SKM-1 treated with dmso at 0.1 percent for 144 hours (cell line): Measurements from ENCODE around the gene GATA2.
A peak's percentile ranks its signal among the peaks of the same experiment; 100 is the strongest.

Experiments used
- DNase-seq: peaks from one replicate; lab custom pipeline; 2025; ENCODE audit not compliant: unreplicated experiment; lab: John Stamatoyannopoulos, UW

GATA2 gene

DNA sequence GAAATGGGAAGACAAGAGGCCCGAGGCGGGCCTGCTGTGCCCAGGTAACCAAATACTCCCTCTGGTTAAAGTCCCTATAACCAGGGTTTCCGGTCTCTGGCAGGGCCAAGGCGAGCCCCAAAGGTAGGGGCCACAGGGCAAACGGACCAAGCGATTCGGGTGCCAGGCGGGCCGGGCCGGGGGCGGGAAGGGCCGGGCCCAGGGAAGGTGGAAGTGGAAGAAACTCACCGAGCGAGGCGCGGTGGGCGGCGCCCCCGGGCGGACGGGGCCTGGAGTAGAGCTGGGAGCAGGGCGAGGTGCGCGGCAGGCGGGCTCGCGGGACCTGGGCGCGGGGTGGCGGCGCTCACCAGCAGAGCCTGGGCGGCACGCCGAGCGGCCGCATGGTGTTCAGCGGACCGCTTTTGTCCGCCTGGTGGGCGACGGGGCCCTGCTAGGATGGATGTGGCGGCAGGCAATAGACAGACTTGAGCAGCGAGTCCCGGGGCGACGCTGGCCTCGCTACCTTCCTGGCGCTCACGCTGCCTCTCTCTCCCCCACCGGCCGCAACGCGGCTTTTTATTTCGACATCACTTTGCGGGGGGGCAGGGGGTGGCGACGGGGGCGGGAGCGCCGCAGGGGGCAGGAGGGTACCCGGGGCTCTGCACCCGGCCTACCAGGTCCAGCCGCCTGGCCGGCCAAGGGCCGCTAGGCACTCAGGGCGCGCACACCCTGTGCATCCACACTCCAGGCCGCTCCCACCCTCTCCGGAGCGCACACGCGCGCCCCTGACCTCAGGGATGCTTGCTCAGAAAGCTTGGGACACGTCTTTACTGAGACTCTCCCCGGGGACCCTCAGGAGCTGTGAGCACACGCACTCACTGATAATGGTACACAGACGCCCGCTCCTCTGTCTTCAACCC lies at the start of gene GATA2:
Gene GATA2, minus strand, starts transcription at position 531 of the 899 bp plus-strand sequence. CDS start 6,170 bp downstream, outside the sequence.
- no peak for DNase-seq

- no peak for DNase-seq
These were observed 48.2 kb upstream of the GATA2 start for GRCh38 chr3:128541246-128541645.

DNA sequence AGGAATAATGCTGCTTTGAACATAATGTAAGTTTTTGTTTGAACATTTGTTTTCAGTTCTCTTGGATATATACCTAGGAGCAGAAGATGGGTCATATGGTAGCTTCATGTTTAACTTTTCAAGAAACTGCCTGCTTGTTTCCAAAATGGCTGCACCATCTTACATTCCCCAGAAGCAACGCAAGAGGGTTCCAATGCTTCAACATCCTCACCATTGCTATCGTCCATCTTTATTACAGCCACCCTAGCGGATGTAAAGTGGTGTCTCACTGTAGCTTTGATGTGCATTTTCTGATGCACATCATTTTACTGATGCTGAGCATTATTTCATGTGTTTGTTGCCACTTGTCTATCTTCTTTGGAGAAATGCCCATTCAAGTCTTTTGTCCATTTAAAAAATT lies 46.4 kb upstream of the GATA2 start:
- no peak for DNase-seq

- DNase-seq: no peak
These were observed 44.2 kb upstream of the GATA2 start for GRCh38 chr3:128537091-128537703.

GRCh38 chr3:128532012-128532983 lies 39.3 kb upstream of the GATA2 start:
- peak; percentile 35 for DNase-seq

DNA sequence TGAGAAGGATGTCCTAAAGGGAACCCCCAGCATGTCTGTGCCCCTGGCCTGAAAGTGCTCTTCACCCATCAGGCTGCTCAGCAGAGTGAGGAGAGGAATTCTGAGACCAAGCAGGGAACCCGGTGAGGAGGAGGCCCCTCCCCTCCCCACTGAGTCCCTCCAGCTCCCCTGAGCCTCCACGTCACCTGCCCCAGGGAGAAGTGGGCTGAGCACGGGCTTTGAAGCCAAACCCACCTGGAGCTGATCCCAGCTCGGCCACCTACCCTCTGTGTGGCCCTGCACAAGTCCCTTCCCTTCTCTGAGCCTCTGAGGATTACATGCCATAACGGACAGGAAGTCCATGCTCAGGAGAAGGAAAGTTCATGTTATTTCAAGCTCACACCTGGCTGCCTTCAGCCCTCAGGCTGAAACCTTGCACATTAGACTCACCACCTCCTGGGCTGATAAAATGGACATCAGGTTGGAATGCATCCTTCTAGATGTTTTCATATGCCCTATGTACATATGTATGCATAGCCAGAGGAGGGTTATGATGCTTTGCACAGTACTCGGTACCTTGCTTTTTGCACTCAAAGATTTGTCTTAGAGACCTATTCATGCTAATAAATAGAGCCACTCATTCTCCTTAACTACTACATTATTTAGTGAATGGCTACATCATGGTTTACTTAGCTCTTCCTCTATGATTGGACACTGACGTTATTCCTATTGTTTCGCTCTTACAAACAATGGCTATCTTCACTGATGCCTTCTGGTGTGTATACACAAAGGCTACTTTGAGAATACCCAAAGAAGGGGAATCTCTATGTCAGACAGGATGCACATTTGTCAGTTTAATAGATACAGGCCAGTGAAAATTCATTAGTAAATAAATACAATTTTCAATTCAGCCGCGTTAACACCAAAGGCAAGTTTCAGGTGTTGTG lies 31.6 kb upstream of the GATA2 start:
- no peak for DNase-seq

DNA sequence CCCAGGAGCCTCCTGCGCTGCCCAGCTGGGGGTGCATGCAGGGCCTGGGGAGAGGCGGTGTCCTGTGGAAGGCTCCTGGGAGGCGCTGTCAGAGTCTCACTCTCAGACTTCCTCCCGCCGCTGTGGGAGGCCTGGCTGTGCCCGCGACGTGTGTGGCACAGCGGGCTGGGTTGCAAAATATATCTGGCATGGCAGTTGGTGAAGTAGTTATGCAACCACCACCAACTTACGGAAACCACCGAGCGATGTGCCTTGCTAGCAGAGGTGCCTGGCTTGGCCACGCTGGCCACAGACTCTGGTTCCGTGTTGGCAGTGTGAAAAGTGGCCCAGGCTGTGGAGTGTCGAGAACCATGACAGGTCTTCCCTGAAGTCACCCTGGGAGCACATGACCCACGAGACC lies 30.6 kb upstream of the GATA2 start:
- no peak for DNase-seq

DNA sequence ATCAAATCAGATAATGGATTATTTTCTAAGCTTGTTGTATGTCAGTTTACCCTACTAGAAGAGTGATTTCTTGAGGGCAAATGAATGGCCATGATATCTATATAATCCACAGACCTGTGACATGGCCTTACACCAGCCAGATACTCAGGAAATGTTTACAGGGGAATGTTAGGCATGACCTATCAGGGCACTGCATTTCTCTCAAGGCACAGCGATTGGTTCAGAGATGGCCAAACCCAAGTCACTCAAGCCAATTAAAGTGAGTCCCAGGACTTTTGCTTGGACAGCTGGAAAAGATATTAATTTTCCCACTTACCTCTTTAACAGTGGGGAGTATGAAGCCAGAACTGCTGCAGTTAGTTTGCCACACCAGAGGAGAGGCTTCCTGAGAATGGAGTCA lies 28.7 kb upstream of the GATA2 start:
- no peak for DNase-seq

GRCh38 chr3:128518587-128519490 lies 25.8 kb upstream of the GATA2 start:
- DNase-seq: no peak

GRCh38 chr3:128517648-128518047 lies 24.6 kb upstream of the GATA2 start:
- no peak for DNase-seq

GRCh38 chr3:128515967-128516366 lies 23.0 kb upstream of the GATA2 start:
- no peak for DNase-seq

- no peak for DNase-seq
These were observed 15.9 kb upstream of the GATA2 start for GRCh38 chr3:128508852-128509251.

DNA sequence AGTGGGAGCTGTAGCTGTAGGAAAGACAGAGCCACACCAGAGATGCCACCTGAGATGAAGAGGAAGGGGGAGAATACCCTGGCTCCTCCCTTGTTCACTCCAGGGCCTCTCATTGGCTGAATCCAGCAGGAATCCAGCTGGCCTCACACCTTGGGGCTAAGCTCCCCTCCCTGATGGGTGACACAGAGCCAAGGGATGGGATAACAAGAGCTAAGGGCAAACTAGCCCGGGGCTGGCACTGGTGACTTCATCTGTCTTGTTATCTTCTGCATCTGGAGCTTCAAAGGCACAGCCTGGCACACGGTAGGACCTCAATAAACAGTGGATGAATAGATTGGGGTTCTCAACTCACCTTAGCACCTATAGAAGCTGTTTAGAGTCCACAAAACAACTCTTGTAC lies 13.8 kb upstream of the GATA2 start:
- DNase-seq: no peak

DNA sequence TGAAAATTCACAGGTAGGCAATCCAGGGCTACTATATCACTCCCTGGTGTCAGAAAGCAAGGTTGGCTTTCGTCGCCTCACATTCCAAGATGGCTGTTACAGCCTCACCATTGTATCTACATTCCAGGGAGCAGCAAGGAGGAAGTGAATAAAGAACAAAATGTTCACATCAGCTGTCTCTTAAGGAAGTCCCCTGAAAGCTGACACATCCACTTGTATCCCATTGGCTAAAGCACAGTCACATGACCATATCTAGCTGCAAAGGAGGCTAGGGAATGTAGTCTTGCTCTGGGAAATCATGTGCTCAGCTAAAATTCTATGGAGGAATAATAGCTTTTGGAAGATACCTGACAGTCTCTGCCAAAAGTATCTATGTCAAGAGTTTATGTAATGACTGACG lies 12.8 kb upstream of the GATA2 start:
- no peak for DNase-seq

DNA sequence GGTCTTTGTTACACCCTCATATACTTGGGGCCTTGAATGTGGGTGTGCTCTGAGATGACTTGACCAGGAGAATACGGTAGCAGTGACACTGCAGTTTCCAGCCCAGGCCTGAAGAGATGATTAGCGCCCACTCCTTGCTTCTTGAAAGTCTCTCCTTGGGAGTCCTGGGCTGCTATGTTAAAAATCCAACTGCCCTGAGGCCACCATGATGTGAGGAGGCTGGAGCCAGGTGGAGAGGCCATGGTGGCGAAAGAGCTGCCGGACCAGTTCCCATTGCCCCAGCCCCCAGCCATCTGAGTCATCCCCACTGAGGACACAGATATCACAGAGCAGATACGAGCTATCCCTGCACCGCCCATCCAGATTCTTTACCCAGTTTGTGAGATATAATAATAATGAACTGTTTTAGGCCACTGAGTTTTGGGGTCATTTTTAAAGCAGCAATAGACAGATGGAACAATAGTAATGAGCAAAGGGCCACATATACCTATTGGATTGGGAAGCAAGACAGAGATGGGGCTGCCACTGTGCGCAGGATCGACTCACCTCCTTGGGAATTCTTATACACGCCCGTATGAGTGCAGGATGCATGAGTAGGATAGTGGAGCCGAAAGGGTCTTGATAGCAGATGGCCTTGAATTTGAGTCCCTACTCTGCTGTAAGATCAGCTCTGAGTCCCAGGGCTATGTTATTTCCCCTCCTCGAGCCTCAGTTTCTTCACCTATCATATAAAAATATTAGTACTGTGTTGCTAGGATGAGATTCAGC lies 12.1 kb upstream of the GATA2 start:
- no peak for DNase-seq

DNA sequence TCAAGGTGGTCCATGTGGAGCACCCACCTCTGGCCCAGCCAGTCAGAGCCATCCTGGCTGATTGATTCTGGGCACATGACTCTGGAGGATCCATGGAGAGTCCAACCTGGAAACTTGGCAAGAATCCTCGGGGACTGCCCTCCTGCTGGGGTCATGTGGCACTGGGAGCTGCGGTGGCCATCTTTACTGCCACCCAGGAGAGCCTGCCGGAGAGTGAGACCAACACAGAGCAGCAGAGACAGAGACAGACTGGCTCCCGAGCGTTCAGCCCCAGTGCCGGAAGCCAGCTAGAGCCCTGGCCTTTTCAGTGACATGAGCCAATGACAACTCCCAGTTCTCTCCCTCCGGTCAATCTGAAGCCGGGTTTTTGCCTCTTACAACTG lies 11.5 kb upstream of the GATA2 start:
- no peak for DNase-seq

DNA sequence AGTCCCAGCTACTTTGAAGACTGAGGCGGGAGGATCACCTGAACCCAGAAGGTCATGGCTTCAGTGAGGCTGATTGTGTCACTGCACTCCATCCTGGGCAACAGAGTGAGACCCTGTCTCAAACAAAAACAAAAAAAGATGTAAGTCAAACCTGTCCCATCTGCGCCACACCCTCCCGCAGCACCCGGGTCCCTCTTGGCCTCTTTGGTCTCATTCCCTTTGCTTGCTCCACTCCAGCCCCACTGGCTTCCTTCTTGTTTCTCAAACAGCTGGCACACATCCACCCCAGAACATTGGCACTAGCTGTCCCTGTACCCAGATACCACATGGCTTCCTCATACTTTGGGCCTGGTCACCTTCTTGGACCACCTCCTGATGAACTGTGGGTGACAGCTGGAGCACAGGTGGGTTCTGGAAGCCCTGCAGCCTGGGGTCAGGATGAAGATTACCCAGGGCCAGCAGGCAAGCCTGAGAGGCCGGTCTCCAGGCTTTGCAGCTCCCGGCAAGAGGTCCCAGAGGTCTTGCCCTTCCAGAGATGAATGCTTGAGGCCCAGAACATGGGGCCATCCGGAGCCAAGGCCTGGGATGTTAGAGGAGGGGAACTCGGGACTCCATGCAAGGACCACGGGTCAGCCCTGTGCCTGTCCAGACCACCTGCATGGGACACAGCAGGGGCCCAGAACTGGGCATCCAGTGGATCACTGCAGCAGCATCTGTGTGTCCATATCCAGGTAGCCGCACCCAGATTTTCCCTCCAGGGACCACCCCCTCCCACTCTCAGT lies 10.9 kb upstream of the GATA2 start:
- no peak for DNase-seq

DNA sequence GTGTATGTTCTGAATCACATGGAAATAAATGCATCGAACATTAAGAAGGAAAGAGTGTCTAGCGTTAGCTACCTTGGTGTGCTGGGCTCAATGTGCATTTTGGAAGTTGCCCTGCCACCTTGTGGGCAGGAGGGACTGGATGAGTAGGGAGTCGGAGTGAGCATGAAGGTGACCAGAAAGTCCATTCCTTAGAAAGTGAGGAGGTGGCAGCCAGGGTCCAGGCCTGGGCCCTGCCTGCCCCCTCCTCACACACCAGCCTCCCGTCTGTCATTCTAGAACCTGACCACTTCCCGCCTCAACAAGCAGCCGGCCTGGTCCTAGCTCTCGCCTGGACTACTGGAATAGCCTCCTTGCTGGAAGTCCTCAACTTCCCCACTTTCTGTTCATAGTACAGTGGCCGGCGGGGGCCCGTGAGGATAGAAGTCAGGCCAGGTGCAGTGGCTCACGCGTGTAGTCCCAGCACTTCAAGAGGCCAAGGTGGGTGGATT lies 10.2 kb upstream of the GATA2 start:
- DNase-seq: no peak
